SK-N-MC (cell line): ENCODE measurements around the gene TEX9.

Source experiments
- EZH2 ChIP-seq: fragments of 200-600 bp; sonication (generic); IDR thresholded peaks from one replicate; pipeline ENCODE4 v1.6.1; 2017; ENCODE audit warnings: antibody characterized with exemption
- POLR2AphosphoS5 ChIP-seq: IDR thresholded peaks from 2 replicates; pipeline ENCODE4 v1.6.1; 2012; ENCODE audit warnings: mild to moderate bottlenecking, low read depth, low read length, borderline replicate concordance

DNA sequence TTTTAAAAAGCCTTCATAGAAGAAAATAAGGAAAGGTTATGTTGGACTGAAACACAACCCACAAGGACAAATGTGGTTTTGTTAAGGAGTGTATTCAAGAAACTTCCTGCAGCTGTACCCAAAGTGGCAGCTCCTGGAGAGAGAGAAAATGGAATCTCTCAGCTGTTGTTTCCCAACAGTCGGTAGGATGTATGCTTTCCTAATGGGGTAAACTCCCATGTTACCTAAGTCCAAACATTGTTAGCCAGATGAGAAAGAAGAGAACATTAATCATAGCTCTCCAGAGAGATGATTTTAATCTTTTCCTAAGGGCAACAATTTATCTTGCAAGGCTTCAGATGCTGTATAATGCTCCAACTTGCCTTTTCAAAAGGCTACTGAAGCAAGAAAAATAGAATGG is 22.6 kb upstream of the TEX9 start:
- TF ChIP-seq POLR2AphosphoS5: no peak
- no peak for TF ChIP-seq EZH2
